ENCODE results near the gene PCED1B.

The PCED1B gene

GRCh38 chr12:47281667-47282171, 202.3 kb downstream of the PCED1B start:
- DNase-seq, result no peak

DNA sequence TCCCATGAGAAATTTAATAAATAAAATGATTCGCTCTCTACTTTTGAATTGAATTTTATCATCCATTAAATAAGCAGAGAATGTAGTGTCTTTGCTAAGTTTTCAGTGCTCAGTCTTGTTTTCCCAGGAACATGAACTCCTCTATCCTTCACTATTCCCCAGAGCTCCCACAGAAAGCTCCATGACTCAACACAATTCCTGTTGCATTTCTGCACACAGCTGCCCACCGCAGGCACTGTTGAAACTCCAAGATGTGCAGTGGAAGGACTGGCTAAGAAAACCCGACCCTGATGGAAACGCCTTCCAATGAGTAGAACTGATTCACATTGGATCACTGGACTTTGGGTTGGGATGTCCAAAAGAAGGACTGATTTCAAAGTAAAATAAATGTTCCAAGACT, 202.8 kb downstream of the PCED1B start:
- DNase-seq, result no peak

All from NCI-H82 (cell line).